GM18499 (cell line): ENCODE measurements around the gene MRPL10.

ENCODE experiments used
- ATAC-seq: cut with Tn5 transposase; IDR thresholded peaks from one replicate; pipeline ENCODE4 v1.9.1; 2021; ENCODE audit warnings: moderate number of reproducible peaks; ENCODE audit not compliant: insufficient read depth, unreplicated experiment

The MRPL10 gene

GRCh38 chr17:47862621-47863440 is 31.5 kb upstream of the MRPL10 start:
- ATAC-seq: no peak

- no peak for ATAC-seq
Observed at GRCh38 chr17:47860386-47860785, 29.0 kb upstream of the MRPL10 start.

DNA sequence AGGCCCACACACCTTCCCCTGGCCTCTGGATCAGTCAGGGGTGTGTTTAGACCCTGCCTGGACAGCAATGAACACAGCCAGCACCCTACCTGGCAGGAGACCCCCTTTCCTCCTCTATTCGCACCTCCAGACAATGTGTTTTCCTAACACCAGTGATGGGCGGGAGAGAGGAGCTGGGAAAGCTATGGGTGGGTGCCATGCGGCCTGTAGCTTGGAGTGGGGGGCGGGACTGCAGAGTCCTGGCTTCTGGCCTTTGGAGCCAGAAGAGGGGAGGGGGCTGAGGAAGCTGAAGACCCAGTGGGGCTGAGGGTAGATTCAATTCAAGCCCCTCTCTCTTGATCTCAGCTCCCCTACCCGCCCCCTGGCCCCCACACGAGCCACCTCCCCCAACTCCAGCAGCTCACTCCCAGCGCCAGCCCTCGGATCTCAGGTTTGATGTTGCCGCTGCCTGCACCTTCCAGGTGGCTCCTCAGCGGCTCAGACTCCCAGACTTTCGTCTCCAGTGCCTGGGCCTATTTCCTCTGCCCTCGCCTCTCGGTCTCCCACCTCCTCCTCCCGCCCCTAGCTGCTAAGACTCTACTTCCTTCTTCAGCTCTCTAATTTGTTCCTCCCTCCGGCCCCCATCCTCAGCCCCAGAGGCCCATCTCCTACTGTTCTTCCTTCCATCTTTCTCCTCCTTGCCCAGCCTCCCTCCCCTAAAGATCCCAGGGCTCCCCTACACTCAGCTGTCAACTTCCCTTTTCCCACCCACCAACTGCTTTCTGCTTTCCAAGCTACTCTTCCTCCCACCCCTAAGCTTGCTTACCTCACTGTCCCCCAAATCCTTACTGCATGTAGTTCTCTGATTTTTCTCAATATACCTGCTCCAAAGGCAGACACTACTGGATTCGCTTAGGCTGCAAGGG is 26.5 kb upstream of the MRPL10 start:
- no peak for ATAC-seq

GRCh38 chr17:47856830-47857229 is 25.5 kb upstream of the MRPL10 start:
- no peak for ATAC-seq

- ATAC-seq: no peak
Observed at GRCh38 chr17:47855737-47856136, 24.4 kb upstream of the MRPL10 start.

GRCh38 chr17:47853616-47854015 is 22.3 kb upstream of the MRPL10 start:
- ATAC-seq: no peak

GRCh38 chr17:47852113-47852949 is 21.0 kb upstream of the MRPL10 start:
- no peak for ATAC-seq

- no peak for ATAC-seq
Observed at GRCh38 chr17:47851764-47852112, 20.4 kb upstream of the MRPL10 start.

DNA sequence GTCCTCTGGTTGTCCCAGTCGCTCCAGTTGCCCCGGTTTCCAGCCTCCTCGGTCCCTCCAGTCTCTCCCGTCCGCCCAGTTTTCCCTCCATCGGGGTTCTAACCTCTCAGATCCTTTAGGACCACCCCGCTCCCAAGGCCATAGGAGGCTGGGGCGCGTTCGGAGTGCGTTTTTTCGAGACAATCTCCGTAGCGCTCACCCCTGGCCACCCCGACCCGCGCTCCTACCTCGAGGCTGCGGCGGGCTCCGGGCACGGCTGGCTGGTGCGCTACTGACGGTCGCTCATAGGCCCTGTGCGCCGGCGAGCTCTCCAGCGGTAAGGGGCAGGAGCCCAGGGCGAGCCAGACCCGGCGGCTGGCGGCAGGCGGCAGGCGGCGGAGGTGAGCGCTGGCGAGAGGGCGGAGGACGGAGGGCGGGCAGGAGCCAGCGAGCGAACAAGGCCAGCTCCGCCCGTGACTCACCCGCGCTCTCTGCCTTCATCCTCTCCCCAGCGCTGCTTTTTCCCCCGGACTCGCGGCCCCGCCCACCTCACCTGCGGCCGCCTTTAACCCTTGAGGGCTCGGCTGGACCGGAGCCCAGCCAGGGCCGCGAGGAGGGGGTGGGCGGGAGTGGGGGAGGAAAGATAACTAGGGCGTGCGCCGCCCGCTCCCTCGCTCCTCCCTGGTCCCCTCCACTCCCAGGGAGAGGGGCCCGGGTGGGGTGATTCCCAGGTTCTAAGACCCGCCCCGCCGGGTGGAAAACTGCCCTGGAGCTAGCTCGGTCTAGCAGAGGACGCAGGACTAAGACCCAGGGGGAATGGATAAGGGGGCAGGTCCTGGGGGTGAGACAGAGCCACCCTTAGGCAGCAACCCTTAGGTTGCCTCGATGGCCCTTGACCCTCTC is 19.6 kb upstream of the MRPL10 start, which contains the start of gene SP6:
TSS of gene SP6 (minus strand) at position 472 of the 882 bp plus-strand sequence. CDS start 2,734 bp downstream, outside the sequence.
- no peak for ATAC-seq

GRCh38 chr17:47850373-47850691 is 19.0 kb upstream of the MRPL10 start:
- no peak for ATAC-seq

- ATAC-seq: no peak
Observed at GRCh38 chr17:47848198-47848513, 16.8 kb upstream of the MRPL10 start.

DNA sequence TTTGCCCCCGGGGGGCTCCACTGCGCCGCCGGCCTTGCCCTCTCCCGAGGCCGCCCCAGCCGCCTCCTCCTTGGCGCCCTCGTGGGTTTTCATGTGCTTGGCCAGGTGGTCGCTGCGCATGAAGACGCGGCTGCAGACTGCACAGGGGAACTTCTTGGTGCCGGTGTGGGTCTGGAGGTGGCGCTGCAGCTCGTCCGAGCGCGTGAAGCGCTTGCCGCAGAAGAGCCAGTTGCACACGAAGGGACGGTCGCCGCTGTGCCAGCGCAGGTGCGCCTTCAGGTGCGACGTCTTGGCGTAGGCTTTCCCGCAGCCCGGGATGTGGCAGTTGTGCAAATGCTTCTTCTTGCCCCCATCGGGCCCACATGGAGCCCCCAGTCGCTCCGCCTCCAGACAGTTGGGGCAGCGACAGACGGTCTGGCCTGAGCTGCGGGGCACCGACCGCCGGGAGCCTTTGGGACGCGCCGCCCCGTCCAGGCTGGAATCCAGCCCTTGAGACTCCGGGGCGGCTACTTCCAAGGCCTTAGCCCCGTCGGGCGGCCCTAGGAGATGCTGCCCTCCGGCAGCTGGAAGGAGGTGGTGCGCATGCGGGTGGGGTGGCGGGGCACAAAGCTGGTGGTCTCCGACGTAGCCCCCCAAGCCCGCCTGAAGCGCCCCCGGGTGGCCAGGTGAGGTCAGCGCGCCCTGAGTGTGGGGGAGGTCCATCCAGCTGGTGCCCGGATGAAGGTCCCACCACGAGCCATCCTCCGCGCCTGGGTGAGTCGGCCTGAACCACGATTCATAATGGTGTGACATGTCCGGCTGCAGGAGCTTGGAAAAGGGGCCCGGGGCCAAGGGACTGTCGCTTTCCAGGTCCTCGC is 16.2 kb upstream of the MRPL10 start:
- ATAC-seq: no peak

GRCh38 chr17:47846716-47847340 is 15.5 kb upstream of the MRPL10 start:
- no peak for ATAC-seq

DNA sequence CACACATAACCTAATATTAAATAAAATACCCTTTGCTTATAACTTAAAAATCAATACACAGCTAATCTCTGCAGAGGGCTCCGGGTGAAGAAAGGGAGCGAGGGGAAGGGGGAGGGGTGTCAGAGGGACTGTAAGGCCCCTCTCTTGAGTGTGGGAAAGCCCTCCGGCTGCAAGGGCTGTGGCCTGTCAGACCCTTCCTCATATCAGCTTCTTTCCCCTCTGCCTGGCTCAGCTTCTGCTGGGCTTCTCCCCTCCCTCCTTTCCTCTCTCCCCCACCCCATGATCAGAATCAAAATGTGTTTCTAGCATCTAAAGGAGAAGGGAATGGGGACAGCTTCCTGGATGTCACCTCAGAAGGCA is 14.4 kb upstream of the MRPL10 start:
- ATAC-seq: no peak

DNA sequence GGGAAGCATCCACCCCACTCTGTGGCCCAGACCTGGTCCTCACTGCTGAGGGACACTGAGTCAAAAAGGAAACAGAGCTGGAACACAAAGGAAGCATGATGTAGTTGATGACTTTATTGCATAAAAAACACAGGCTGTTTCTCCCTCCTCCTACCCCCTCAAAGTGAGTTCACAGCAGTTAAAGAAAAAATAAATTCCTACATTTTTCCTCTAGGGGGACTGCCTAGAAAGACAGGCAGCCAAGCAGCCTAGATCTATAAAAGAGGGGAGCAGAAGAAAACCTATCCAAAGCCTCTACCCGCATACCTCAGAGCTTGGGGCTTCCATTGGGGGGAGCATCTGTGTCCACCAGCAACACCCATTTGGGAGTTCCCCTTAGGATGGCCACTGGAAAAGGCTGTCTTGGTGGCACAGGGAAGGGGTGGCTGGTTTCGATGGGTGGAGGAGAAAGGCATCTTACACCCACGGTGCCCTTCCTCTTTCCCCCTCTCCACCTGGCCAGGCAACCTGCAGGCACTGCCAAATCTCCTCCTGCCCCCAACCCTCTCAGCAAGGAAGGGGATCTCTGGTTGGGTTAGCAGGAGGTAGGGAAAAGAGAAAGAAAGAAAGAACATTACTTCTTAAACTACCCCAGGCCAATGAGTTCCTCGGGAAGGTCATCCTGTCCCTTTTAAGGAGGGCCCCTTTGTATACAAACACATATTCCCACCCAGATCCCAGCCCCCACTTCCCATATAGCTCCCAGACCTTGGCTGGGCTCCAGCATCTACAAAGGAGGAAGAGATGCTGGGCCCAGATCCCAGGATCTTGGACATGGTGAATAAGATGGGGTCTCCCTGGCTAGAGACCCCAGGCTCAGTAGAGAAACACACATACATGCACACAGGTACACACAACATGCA is 13.7 kb upstream of the MRPL10 start:
- no peak for ATAC-seq

DNA sequence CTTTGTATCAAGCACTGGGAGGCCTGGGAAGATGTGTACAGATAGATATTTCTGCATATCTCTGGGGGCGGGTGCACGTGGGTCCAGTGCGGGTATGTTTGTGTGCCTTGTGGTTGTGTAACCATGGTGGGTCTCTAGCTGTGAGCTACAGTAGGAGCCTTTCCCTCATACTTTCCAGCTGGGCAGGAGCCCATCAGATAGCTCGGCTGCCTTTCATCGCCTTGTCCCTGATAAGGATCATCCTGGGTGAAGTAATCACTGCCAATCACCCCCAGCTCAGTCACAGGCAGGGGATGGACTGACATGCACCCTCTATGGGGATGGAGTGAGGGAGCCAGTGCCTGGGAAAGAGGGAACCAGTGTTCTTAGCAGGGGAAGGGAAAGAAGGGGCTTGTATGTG is 12.9 kb upstream of the MRPL10 start:
- ATAC-seq: no peak

DNA sequence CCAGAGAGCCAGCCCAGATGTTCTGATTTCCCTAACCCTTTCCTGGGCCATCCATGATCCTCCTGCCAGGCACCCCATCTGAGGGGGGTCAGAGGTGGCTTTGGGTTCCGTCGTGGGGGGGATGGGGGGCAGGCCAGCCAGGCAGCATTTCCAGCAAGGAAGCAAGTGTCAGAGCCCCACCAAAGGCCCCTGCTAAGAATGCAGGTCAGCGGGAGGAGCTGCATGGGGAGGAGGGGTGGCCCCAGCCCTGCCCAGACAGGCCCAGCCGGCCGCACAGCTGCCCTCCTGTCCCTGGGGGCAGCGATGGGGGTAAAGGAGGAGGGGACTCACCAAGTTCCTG is 12.0 kb upstream of the MRPL10 start:
- ATAC-seq: no peak
